Caco-2 (cell line): ENCODE data around the gene MINDY1. TPM values are rescaled to one million over a fixed set of nuclear protein-coding genes. Genes with fewer than 3 reads are reported as not detected.

Experiments used
- BruUV-seq: library from RNA; stranded (reverse); fragments of 400-500 nt; replicated peaks from 2 replicates; lab custom pipeline; 2021; lab: Mats Ljungman, UMichigan
- CTCF ChIA-PET: fragments of 300-600 bp; sonication (Branson Sonifier 250); formaldehyde crosslinking; loops from one replicate; lab custom pipeline; 2022; ENCODE audit warnings: antibody characterized with exemption; lab: Charles Lee
- POLR2A ChIA-PET: fragments of 300-600 bp; sonication (Branson Sonifier 250); formaldehyde crosslinking; loops from one replicate; lab custom pipeline; 2022; ENCODE audit warnings: antibody characterized with exemption; lab: Charles Lee
- DNase-seq, 2 experiments: peaks; one replicate each; pipeline versions ENCODE4 v3.0.0 to v3.0.0-alpha.2; 2020 to 2022
- H3K27me3 ChIP-seq: replicated peaks from 2 replicates; pipeline ENCODE4 v1.6.0; 2011; ENCODE audit warnings: low read length; ENCODE audit not compliant: control insufficient read depth, insufficient read depth
- H3K36me3 ChIP-seq: 2 replicates; pipeline ENCODE4 v1.5.1; 2011; ENCODE audit warnings: low read length; ENCODE audit not compliant: control insufficient read depth, insufficient read depth
- H3K4me1 ChIP-seq: fragments of 250-450 bp; sonication (Bioruptor Pico); 2 replicates; pipeline ENCODE4 v1.5.1; 2020; ENCODE audit warnings: mild to moderate bottlenecking
- H3K4me3 ChIP-seq: 2 replicates; pipeline ENCODE4 v1.5.1; 2011; ENCODE audit warnings: low read depth, mild to moderate bottlenecking, control low read depth, low read length
- H3K9me3 ChIP-seq: fragments of 250-450 bp; sonication (Bioruptor Pico); 2 replicates; pipeline ENCODE4 v1.5.1; 2020; ENCODE audit warnings: mild to moderate bottlenecking, moderate library complexity
- H3K27ac Mint-ChIP-seq: one replicate; pipeline ENCODE4 v1.8.0; 2022; ENCODE audit warnings: mixed read lengths; ENCODE audit not compliant: unreplicated experiment
- H3K27me3 Mint-ChIP-seq: one replicate; pipeline ENCODE4 v1.8.0; 2022; ENCODE audit warnings: mixed read lengths; ENCODE audit not compliant: insufficient read depth, unreplicated experiment
- H3K36me3 Mint-ChIP-seq: one replicate; pipeline ENCODE4 v1.8.0; 2022; ENCODE audit warnings: mild to moderate bottlenecking, mixed read lengths; ENCODE audit not compliant: insufficient read depth, unreplicated experiment
- H3K4me1 Mint-ChIP-seq: one replicate; pipeline ENCODE4 v1.8.0; 2022; ENCODE audit warnings: low read depth, mixed read lengths; ENCODE audit not compliant: unreplicated experiment
- H3K4me3 Mint-ChIP-seq: one replicate; pipeline ENCODE4 v1.8.0; 2022; ENCODE audit warnings: mild to moderate bottlenecking, moderate library complexity, mixed read lengths; ENCODE audit not compliant: unreplicated experiment
- H3K9me3 Mint-ChIP-seq: one replicate; pipeline ENCODE4 v1.8.0; 2022; ENCODE audit warnings: mixed read lengths; ENCODE audit not compliant: unreplicated experiment
- CTCF ChIP-seq, 2 experiments: fragments of 200-600 bp in 1 of 2; IDR thresholded peaks; 1 replicate in 1 of 2; 2 replicates in 1 of 2; pipeline versions ENCODE4 v1.5.1 to v1.8.0; 2011 to 2022; ENCODE audit warnings: antibody characterized with exemption in 1 of 2, control low read depth in 1 of 2, inconsistent platforms in 1 of 2, low read depth in 1 of 2, low read length in 1 of 2, mild to moderate bottlenecking in 1 of 2, moderate library complexity in 1 of 2; ENCODE audit not compliant: insufficient read depth in 1 of 2, severe bottlenecking in 1 of 2, unreplicated experiment in 1 of 2
- intact Hi-C: fragments of 100-400 bp; cut with micrococcal nuclease; formaldehyde crosslinking; loops from one replicate; pipeline ENCODE4 v1.10.0; 2022; ENCODE audit not compliant: unreplicated experiment
- total RNA-seq: library from RNA; stranded (reverse); gene quantifications from 2 replicates; pipeline ENCODE4 v1.2.3, GENCODE V29; 2022

Gene MINDY1
- total RNA-seq, 1 experiment from 2014 or later, result 15.6 TPM

- no TSS peak for BruUV-seq
- intact Hi-C loops, result loop anchor here (10.0 kb wide), 1 partner anchor 409 kb away; no protein-coding TSS in a partner anchor
- TF ChIP-seq CTCF (IDR thresholded peaks at IDR 0.05; ENCODE audit: insufficient read depth in 1 of 2, low read depth in 1 of 2, low read length in 1 of 2, severe bottlenecking in 1 of 2, unreplicated experiment in 1 of 2), result no peak
- CTCF ChIA-PET, result interaction anchor here (0.6 to 1.6 kb wide), 2 partner anchors 52 to 185 kb away, joined by 4 read pairs; no protein-coding TSS in a partner anchor
- Mint-ChIP-seq H3K4me1 (peaks cover 49% of the 10 kb centered on the region), H3K36me3 (peaks cover 37% of the 10 kb centered on the region), H3K27me3 (no peaks in the 10 kb centered on the region), H3K4me3 (peak overlapping the region; percentile 91), H3K27ac (peak overlapping the region; percentile 91), H3K9me3 (no peaks in the 10 kb centered on the region)
- no peaks in the 10 kb centered on the region for H3K9me3 ChIP-seq
- no peaks in the 10 kb centered on the region for H3K27me3 ChIP-seq
- POLR2A ChIA-PET, result interaction anchor here (0.6 kb wide), 3 partner anchors 9 to 39 kb away, joined by 3 read pairs; no protein-coding TSS in a partner anchor
- peak in 1 of 2 experiments; percentile 45 for DNase-seq
- H3K4me1 ChIP-seq, result peaks cover 72% of the 10 kb centered on the region
- peak overlapping the region; percentile 96 for H3K4me3 ChIP-seq
- no peaks in the 10 kb centered on the region for H3K36me3 ChIP-seq
Observed at GRCh38 chr1:150973836-150974579, 32.7 kb downstream of the MINDY1 start.

- no peaks in the 10 kb centered on the region for H3K27me3 ChIP-seq
- H3K4me3 Mint-ChIP-seq, result peak overlapping the region; percentile 91
- H3K4me1 Mint-ChIP-seq, result peaks cover 54% of the 10 kb centered on the region
- no peak for TF ChIP-seq CTCF (IDR thresholded peaks at IDR 0.05; ENCODE audit: insufficient read depth in 1 of 2, low read depth in 1 of 2, low read length in 1 of 2, severe bottlenecking in 1 of 2, unreplicated experiment in 1 of 2)
- H3K27ac Mint-ChIP-seq, result peak overlapping the region; percentile 91
- POLR2A ChIA-PET, result interaction anchor here (0.6 kb wide), 1 partner anchor 9 kb away, joined by 3 read pairs; no protein-coding TSS in a partner anchor
- BruUV-seq, result no TSS peak
- peaks cover 1% of the 10 kb centered on the region; the same call in 1 of the 2 replicates for H3K36me3 ChIP-seq
- peak in 1 of 2 experiments; percentile 26 for DNase-seq
- intact Hi-C loops, result loop anchor here (10.0 kb wide), 1 partner anchor 409 kb away; no protein-coding TSS in a partner anchor
- CTCF ChIA-PET, result interaction anchor here (1.6 to 2.9 kb wide), 2 partner anchors 8 to 51 kb away, joined by 4 to 28 read pairs; partner anchors contain the start of gene ANXA9
- H3K9me3 Mint-ChIP-seq, result no peaks in the 10 kb centered on the region
- no peaks in the 10 kb centered on the region for H3K27me3 Mint-ChIP-seq
- H3K4me1 ChIP-seq, result peaks cover 71% of the 10 kb centered on the region
- peaks cover 43% of the 10 kb centered on the region for H3K36me3 Mint-ChIP-seq
- no peaks in the 10 kb centered on the region for H3K9me3 ChIP-seq
- H3K4me3 ChIP-seq, result peak overlapping the region; percentile 96
Observed at GRCh38 chr1:150973258-150973835, 33.4 kb downstream of the MINDY1 start.

GRCh38 chr1:150972417-150972940, 34.2 kb downstream of the MINDY1 start:
- Mint-ChIP-seq H3K36me3 (peaks cover 50% of the 10 kb centered on the region), H3K9me3 (no peaks in the 10 kb centered on the region), H3K4me3 (peak overlapping the region; percentile 91), H3K27me3 (no peaks in the 10 kb centered on the region), H3K27ac (peak overlapping the region; percentile 91), H3K4me1 (peaks cover 56% of the 10 kb centered on the region)
- CTCF ChIA-PET, result interaction anchor here (2.9 kb wide), 1 partner anchor 9 kb away, joined by 28 read pairs; the partner anchor contains the start of gene ANXA9
- TSS peak; percentile 32 for BruUV-seq
- H3K9me3 ChIP-seq, result no peaks in the 10 kb centered on the region
- no peak for DNase-seq
- intact Hi-C loops, result loop anchor here (10.0 kb wide), 1 partner anchor 408 kb away; no protein-coding TSS in a partner anchor
- POLR2A ChIA-PET, result interaction anchor here (3.1 kb wide), 1 partner anchor 9 kb away, joined by 19 read pairs; the partner anchor contains the start of gene ANXA9
- peaks cover 62% of the 10 kb centered on the region for H3K4me1 ChIP-seq
- H3K4me3 ChIP-seq, result peak overlapping the region; percentile 96
- peaks cover 7% of the 10 kb centered on the region for H3K36me3 ChIP-seq
- TF ChIP-seq CTCF (IDR thresholded peaks at IDR 0.05; ENCODE audit: insufficient read depth in 1 of 2, low read depth in 1 of 2, low read length in 1 of 2, severe bottlenecking in 1 of 2, unreplicated experiment in 1 of 2), result no peak
- no peaks in the 10 kb centered on the region for H3K27me3 ChIP-seq
